ENCODE measurements around the gene MED13L.

DNA sequence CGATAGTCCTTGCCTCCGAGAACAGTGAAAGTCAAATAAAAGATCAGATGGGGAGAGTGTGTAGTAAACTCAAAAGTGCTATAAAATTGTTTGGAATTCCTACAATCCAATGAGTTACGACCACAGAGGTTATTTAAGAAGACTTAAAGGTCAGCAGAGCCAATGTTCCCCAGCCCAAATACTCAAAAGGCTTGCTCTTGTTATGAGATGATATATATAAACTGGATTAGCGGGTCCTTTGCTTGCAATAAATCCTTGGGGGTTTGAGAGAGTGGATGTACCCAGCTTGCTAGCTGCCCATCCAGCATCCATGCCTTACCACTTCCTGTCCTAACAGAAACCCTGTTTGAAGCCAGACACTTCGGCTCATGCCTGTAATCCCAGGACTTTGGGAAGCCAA, 29.0 kb upstream of the MED13L start:
- TF ChIP-seq REST (IDR thresholded peaks at IDR 0.05) (no peak), TAF1 (conservative IDR thresholded peaks at IDR 0.05) (no peak), MAX (IDR thresholded peaks at IDR 0.05) (no peak), SP1 (IDR thresholded peaks at IDR 0.05) (no peak), RAD21 (IDR thresholded peaks at IDR 0.05) (no peak), RXRA (IDR thresholded peaks at IDR 0.05) (no peak), JUND (IDR thresholded peaks at IDR 0.05) (no peak), HNF4G (IDR thresholded peaks at IDR 0.05) (no peak)
- TF ChIP-seq, protein P1, sequence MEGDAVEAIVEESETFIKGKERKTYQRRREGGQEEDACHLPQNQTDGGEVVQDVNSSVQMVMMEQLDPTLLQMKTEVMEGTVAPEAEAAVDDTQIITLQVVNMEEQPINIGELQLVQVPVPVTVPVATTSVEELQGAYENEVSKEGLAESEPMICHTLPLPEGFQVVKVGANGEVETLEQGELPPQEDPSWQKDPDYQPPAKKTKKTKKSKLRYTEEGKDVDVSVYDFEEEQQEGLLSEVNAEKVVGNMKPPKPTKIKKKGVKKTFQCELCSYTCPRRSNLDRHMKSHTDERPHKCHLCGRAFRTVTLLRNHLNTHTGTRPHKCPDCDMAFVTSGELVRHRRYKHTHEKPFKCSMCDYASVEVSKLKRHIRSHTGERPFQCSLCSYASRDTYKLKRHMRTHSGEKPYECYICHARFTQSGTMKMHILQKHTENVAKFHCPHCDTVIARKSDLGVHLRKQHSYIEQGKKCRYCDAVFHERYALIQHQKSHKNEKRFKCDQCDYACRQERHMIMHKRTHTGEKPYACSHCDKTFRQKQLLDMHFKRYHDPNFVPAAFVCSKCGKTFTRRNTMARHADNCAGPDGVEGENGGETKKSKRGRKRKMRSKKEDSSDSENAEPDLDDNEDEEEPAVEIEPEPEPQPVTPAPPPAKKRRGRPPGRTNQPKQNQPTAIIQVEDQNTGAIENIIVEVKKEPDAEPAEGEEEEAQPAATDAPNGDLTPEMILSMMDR (IDR thresholded peaks at IDR 0.05; ENCODE audit: low read depth, low read length, missing input control) = no peak
- TF ChIP-seq, protein P2, sequence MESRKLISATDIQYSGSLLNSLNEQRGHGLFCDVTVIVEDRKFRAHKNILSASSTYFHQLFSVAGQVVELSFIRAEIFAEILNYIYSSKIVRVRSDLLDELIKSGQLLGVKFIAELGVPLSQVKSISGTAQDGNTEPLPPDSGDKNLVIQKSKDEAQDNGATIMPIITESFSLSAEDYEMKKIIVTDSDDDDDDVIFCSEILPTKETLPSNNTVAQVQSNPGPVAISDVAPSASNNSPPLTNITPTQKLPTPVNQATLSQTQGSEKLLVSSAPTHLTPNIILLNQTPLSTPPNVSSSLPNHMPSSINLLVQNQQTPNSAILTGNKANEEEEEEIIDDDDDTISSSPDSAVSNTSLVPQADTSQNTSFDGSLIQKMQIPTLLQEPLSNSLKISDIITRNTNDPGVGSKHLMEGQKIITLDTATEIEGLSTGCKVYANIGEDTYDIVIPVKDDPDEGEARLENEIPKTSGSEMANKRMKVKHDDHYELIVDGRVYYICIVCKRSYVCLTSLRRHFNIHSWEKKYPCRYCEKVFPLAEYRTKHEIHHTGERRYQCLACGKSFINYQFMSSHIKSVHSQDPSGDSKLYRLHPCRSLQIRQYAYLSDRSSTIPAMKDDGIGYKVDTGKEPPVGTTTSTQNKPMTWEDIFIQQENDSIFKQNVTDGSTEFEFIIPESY (IDR thresholded peaks at IDR 0.05) = no peak
